Nephron progenitor cell (in vitro differentiated cells): ENCODE results near the gene PHF19.

ENCODE experiments used
- DNase-seq: peaks from one replicate; pipeline ENCODE4 v3.0.0; 2021
- H3K27ac Mint-ChIP-seq: 2 replicates; pipeline ENCODE4 v1.8.0; 2021; ENCODE audit warnings: mild to moderate bottlenecking, moderate library complexity, mixed read lengths
- H3K27me3 Mint-ChIP-seq: 2 replicates; pipeline ENCODE4 v1.8.0; 2021; ENCODE audit warnings: mild to moderate bottlenecking, low read depth, mixed read lengths; ENCODE audit not compliant: poor library complexity
- H3K36me3 Mint-ChIP-seq: 2 replicates; pipeline ENCODE4 v1.8.0; 2021; ENCODE audit warnings: low read depth, mixed read lengths
- H3K4me1 Mint-ChIP-seq: 2 replicates; pipeline ENCODE4 v1.8.0; 2021; ENCODE audit warnings: mixed read lengths
- H3K4me3 Mint-ChIP-seq: 2 replicates; pipeline ENCODE4 v1.8.0; 2021; ENCODE audit warnings: mild to moderate bottlenecking, moderate library complexity, mixed read lengths
- H3K9me3 Mint-ChIP-seq: 2 replicates; pipeline ENCODE4 v1.8.0; 2021; ENCODE audit warnings: mild to moderate bottlenecking, moderate library complexity, mixed read lengths
- CTCF ChIP-seq: fragments of 200-600 bp; sonication (generic); IDR thresholded peaks from 2 replicates; pipeline ENCODE4 v1.5.0; 2021; ENCODE audit warnings: antibody characterized with exemption

The PHF19 gene

GRCh38 chr9:120874226-120875194 lies 2.5 kb downstream of the PHF19 start:
- Mint-ChIP-seq H3K4me1 (peaks cover 30% of the 10 kb centered on the region), H3K27me3 (peaks cover 34% of the 10 kb centered on the region), H3K4me3 (no peak overlapping the region), H3K9me3 (no peaks in the 10 kb centered on the region), H3K27ac (no peak overlapping the region), H3K36me3 (peaks cover 28% of the 10 kb centered on the region)
- no peak for DNase-seq
- TF ChIP-seq CTCF = no peak

GRCh38 chr9:120873512-120873911 lies 3.5 kb downstream of the PHF19 start:
- Mint-ChIP-seq H3K4me3 (no peak overlapping the region), H3K4me1 (peaks cover 27% of the 10 kb centered on the region), H3K27ac (no peak overlapping the region), H3K27me3 (peaks cover 26% of the 10 kb centered on the region), H3K36me3 (peaks cover 28% of the 10 kb centered on the region), H3K9me3 (no peaks in the 10 kb centered on the region)
- TF ChIP-seq CTCF = no peak
- no peak for DNase-seq

GRCh38 chr9:120872791-120873502 lies 4.0 kb downstream of the PHF19 start:
- Mint-ChIP-seq H3K4me3 (no peak overlapping the region), H3K27me3 (peaks cover 20% of the 10 kb centered on the region), H3K4me1 (peaks cover 27% of the 10 kb centered on the region), H3K36me3 (peaks cover 28% of the 10 kb centered on the region), H3K27ac (no peak overlapping the region), H3K9me3 (no peaks in the 10 kb centered on the region)
- DNase-seq = no peak
- TF ChIP-seq CTCF = no peak

GRCh38 chr9:120870206-120870605 lies 6.8 kb downstream of the PHF19 start:
- Mint-ChIP-seq H3K27ac (no peak overlapping the region), H3K9me3 (no peaks in the 10 kb centered on the region), H3K4me1 (peaks cover 31% of the 10 kb centered on the region), H3K4me3 (no peak overlapping the region), H3K36me3 (peaks cover 28% of the 10 kb centered on the region), H3K27me3 (peaks cover 16% of the 10 kb centered on the region)
- TF ChIP-seq CTCF = no peak
- no peak for DNase-seq

- Mint-ChIP-seq H3K36me3 (peaks cover 28% of the 10 kb centered on the region), H3K27ac (no peak overlapping the region), H3K9me3 (no peaks in the 10 kb centered on the region), H3K4me3 (no peak overlapping the region), H3K4me1 (peaks cover 33% of the 10 kb centered on the region), H3K27me3 (peaks cover 16% of the 10 kb centered on the region)
- TF ChIP-seq CTCF = no peak
- DNase-seq = no peak
Measured at GRCh38 chr9:120869726-120870125, 7.3 kb downstream of the PHF19 start.
